Liver (tissue), 9 donors: ENCODE data around the gene ADIPOR1. TPM values are rescaled to one million over a fixed set of nuclear protein-coding genes. Genes with fewer than 3 reads are reported as not detected.
"Not testable (repeated sequence)": the region's sequence is repeated elsewhere in the genome, so short reads cannot be mapped to it uniquely, and the experiment has no call there.

Source experiments
- DNase-seq: peaks from one replicate; pipeline ENCODE4 v3.0.0-alpha.2; 2017; ENCODE audit warnings: low spot score
- H3K27ac ChIP-seq, 2 donors: one replicate each; pipeline ENCODE4 v1.7.0; 2013; ENCODE audit warnings: inconsistent platforms in 2 of 2, low read length in 2 of 2, control low read depth in 1 of 2, low read depth in 1 of 2, mild to moderate bottlenecking in 1 of 2
- H3K27me3 ChIP-seq, 4 donors: one replicate each; pipeline versions ENCODE4 v1.6.1 to v1.7.0; 2013; ENCODE audit warnings: low read length in 3 of 4, inconsistent platforms in 1 of 4, mild to moderate bottlenecking in 1 of 4, moderate library complexity in 1 of 4; ENCODE audit not compliant: control insufficient read depth in 4 of 4, insufficient read depth in 4 of 4
- H3K36me3 ChIP-seq, 4 donors: one replicate each; pipeline versions ENCODE4 v1.6.1 to v1.7.0; 2013; ENCODE audit warnings: low read length in 3 of 4, mild to moderate bottlenecking in 3 of 4, low read depth in 1 of 4, moderate library complexity in 1 of 4; ENCODE audit not compliant: control insufficient read depth in 4 of 4, insufficient read depth in 3 of 4
- H3K4me1 ChIP-seq, 4 donors: one replicate each; pipeline versions ENCODE4 v1.6.1 to v1.7.0; 2013; ENCODE audit warnings: low read length in 3 of 4, mild to moderate bottlenecking in 3 of 4, moderate library complexity in 1 of 4; ENCODE audit not compliant: control insufficient read depth in 4 of 4, insufficient read depth in 4 of 4
- H3K4me3 ChIP-seq, 3 donors: one replicate each; pipeline versions ENCODE4 v1.6.1 to v1.7.0; 2013; ENCODE audit warnings: low read length in 3 of 3, control low read depth in 1 of 3, low read depth in 1 of 3, mild to moderate bottlenecking in 1 of 3
- H3K9ac ChIP-seq, 2 donors: one replicate each; pipeline ENCODE4 v1.7.0; 2013; ENCODE audit warnings: low read length in 2 of 2, mild to moderate bottlenecking in 2 of 2, moderate library complexity in 2 of 2, control low read depth in 1 of 2, low read depth in 1 of 2
- H3K9me3 ChIP-seq, 4 donors: one replicate each; pipeline versions ENCODE4 v1.6.1 to v1.7.0; 2013; ENCODE audit warnings: low read length in 3 of 4; ENCODE audit not compliant: control insufficient read depth in 4 of 4
- CTCF ChIP-seq: fragments of 150-350 bp; IDR thresholded peaks from 2 replicates; pipeline ENCODE4 v1.5.1; 2017; ENCODE audit warnings: improper control_type of control experiment, low read depth, low read length; ENCODE audit not compliant: missing input control
- FOXA1 ChIP-seq: IDR thresholded peaks from 2 replicates; pipeline ENCODE4 v1.6.1; 2016; ENCODE audit warnings: antibody characterized with exemption
- FOXA2 ChIP-seq: IDR thresholded peaks from 2 replicates; pipeline ENCODE4 v1.6.1; 2016; ENCODE audit warnings: antibody characterized with exemption
- GABPA ChIP-seq, 2 donors: IDR thresholded peaks in 1 of 2; conservative IDR thresholded peaks in 1 of 2; 2 replicates each; pipeline ENCODE4 v1.6.1; 2016; ENCODE audit warnings: antibody characterized with exemption in 2 of 2, mild to moderate bottlenecking in 1 of 2, moderate library complexity in 1 of 2
- HNF4A ChIP-seq, 2 donors: conservative IDR thresholded peaks; 2 replicates each; pipeline ENCODE4 v1.6.1; 2016; ENCODE audit warnings: antibody characterized with exemption in 2 of 2, mild to moderate bottlenecking in 2 of 2
- HNF4G ChIP-seq: IDR thresholded peaks from 2 replicates; pipeline ENCODE4 v1.6.1; 2016; ENCODE audit warnings: antibody characterized with exemption
- JUND ChIP-seq, 2 donors: IDR thresholded peaks; 2 replicates each; pipeline ENCODE4 v1.6.1; 2016; ENCODE audit warnings: antibody characterized with exemption in 2 of 2
- NR2F2 ChIP-seq: IDR thresholded peaks from 2 replicates; pipeline ENCODE4 v1.6.1; 2016; ENCODE audit warnings: antibody characterized with exemption
- RAD21 ChIP-seq, 2 donors: IDR thresholded peaks; 2 replicates each; pipeline ENCODE4 v1.6.1; 2016; ENCODE audit warnings: antibody characterized with exemption in 2 of 2, mild to moderate bottlenecking in 2 of 2
- REST ChIP-seq: IDR thresholded peaks from 2 replicates; pipeline ENCODE4 v1.6.1; 2016; ENCODE audit warnings: antibody characterized with exemption, mild to moderate bottlenecking
- RXRA ChIP-seq, 2 donors: IDR thresholded peaks; 2 replicates each; pipeline ENCODE4 v1.6.1; 2017 to 2018; ENCODE audit warnings: antibody characterized with exemption in 2 of 2, mild to moderate bottlenecking in 1 of 2
- SP1 ChIP-seq: IDR thresholded peaks from 2 replicates; pipeline ENCODE4 v1.6.1; 2018; ENCODE audit warnings: antibody characterized with exemption, mild to moderate bottlenecking
- YY1 ChIP-seq: IDR thresholded peaks from 2 replicates; pipeline ENCODE4 v1.6.1; 2016; ENCODE audit warnings: antibody characterized with exemption, mild to moderate bottlenecking
- WGBS: extraction: QIAGEN DNeasy Blood & Tissue Kit; methylation state at CpG from one replicate; pipeline ENCODE4 v1.1.7; 2013; 5-methylcytosine and 5-hydroxymethylcytosine counted together
- polyA plus RNA-seq, 2 donors: library from polyadenylated mRNA; stranded (reverse) in 1 of 2; unstranded in 1 of 2; fragments of 200-250 nt in 1 of 2; fragments of >200 nt in 1 of 2; fragmentation: Nextera tagmentation in 1 of 2; extraction: Ambion mirVana in 1 of 2; gene quantifications; one replicate each; pipeline versions ENCODE4 v1.2.1 to v1.2.3, GENCODE V29; 2013 to 2015
- total RNA-seq, 2 donors: library from RNA; depleted of rRNA; stranded (reverse); fragments of >200 nt; gene quantifications; one replicate each; pipeline ENCODE4 v1.2.3, GENCODE V29; 2014
- TF ChIP-seq, protein P1 (sequence below): IDR thresholded peaks from 2 replicates; pipeline ENCODE4 v1.6.1; 2016; ENCODE audit warnings: antibody characterized with exemption
- donor health status: healthy.
- donor health status: healthy.
- donor health status: healthy.
- donor health status: healthy.
- donor health status: healthy.

The ADIPOR1 gene
- total and polyA plus RNA-seq, 4 donors, result 58.5 to 175 (median 70.4) TPM

DNA sequence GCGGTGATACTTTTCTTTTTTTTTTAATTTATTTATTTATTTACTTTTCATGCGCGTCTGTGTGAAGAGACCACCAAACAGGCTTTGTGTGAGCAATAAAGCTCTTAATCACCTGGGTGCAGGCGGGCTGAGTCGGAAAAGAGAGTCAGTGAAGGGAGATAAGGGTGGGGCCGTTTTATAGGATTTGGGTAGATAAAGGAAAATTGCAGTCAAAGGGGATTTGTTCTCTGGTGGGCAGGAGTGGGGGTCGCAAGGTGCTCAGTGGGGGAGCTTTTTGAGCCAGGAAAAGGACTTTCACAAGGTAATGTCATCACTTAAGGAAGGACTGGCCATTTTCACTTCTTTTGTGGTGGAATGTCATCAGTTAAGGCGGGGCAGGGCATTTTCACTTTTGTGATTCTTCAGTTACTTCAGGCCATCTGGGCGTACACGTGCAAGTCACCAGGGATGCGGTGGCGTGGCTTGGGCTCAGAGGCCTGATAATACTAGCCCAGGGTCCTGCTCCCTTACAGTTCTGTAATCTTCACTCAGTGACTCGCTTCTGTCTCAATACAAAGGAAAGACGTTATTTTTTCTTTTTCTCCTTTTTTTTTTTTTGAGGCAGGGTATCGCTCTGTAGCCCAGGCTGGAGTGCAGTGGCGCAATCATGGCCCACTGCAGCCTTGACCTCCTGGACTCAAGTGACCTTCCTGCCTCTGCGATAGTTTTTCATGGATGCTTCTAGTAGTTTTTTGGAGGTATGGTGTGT lies 47.5 kb upstream of the ADIPOR1 start:
- peak; percentile 43 for DNase-seq
- H3K27ac ChIP-seq, H3K9me3 ChIP-seq, H3K4me3 ChIP-seq, H3K36me3 ChIP-seq, H3K27me3 ChIP-seq, H3K9ac ChIP-seq: not testable (repeated sequence)
- peaks cover 3 to 19% (median 11%) of the 10 kb centered on the region in 4 donors for H3K4me1 ChIP-seq
- WGBS, result 81% methylated on average over 17 of the region's 17 CpGs

- Histone ChIP-seq H3K27ac (no peak overlapping the region), H3K4me1 (peaks cover 0 to 8% (median 3%) of the 10 kb centered on the region in 4 donors), H3K27me3 (no peaks in the 10 kb centered on the region), H3K9me3 (no peaks in the 10 kb centered on the region), H3K36me3 (no peaks in the 10 kb centered on the region), H3K4me3 (no peak overlapping the region), H3K9ac (no peak overlapping the region)
- 88% methylated on average over 1 of the region's 1 CpG for WGBS
- DNase-seq, result no peak
- no peak for TF ChIP-seq SP1
- TF ChIP-seq RXRA (IDR thresholded peaks at IDR 0.05), result no peak
- no peak for TF ChIP-seq GABPA (IDR thresholded peaks at IDR 0.05 in 1 of 2, conservative IDR thresholded peaks at IDR 0.05 in 1 of 2)
- TF ChIP-seq RAD21 (IDR thresholded peaks at IDR 0.05), result no peak
- TF ChIP-seq REST, result no peak
- no peak for TF ChIP-seq JUND (IDR thresholded peaks at IDR 0.05)
- no peak for TF ChIP-seq HNF4G
- TF ChIP-seq CTCF, result no peak
These were observed 44.8 kb upstream of the ADIPOR1 start for GRCh38 chr1:203002951-203003350.

- peaks cover 0 to 4% (median 2%) of the 10 kb centered on the region in 4 donors for H3K4me1 ChIP-seq
- 85% methylated on average over 9 of the region's 9 CpGs for WGBS
- TF ChIP-seq NR2F2 (no peak), FOXA1 (no peak), HNF4A (conservative IDR thresholded peaks at IDR 0.05) (no peak), YY1 (no peak), REST (no peak), SP1 (no peak), FOXA2 (no peak), HNF4G (no peak), JUND (IDR thresholded peaks at IDR 0.05) (no peak), GABPA (IDR thresholded peaks at IDR 0.05 in 1 of 2, conservative IDR thresholded peaks at IDR 0.05 in 1 of 2) (no peak)
- TF ChIP-seq, protein P1, sequence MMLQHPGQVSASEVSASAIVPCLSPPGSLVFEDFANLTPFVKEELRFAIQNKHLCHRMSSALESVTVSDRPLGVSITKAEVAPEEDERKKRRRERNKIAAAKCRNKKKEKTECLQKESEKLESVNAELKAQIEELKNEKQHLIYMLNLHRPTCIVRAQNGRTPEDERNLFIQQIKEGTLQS, result no peak
These were observed 43.9 kb upstream of the ADIPOR1 start for GRCh38 chr1:203001986-203002385.

More at GRCh38 chr1:203001986-203002385, 43.9 kb upstream of the ADIPOR1 start:
- Histone ChIP-seq H3K4me3 (no peak overlapping the region), H3K27ac (no peak overlapping the region), H3K36me3 (no peaks in the 10 kb centered on the region), H3K27me3 (no peaks in the 10 kb centered on the region), H3K9me3 (no peaks in the 10 kb centered on the region), H3K9ac (no peak overlapping the region)
- DNase-seq, result no peak
